ENCODE results near the gene HBB.

GRCh38 chr11:5228124-5228523 is 1.3 kb upstream of the HBB start:
- no peak for TF ChIP-seq POLR2AphosphoS5 (IDR thresholded peaks at IDR 0.05)
- no peak for TF ChIP-seq CTCF (IDR thresholded peaks at IDR 0.05)
- no peak for TF ChIP-seq EP300 (IDR thresholded peaks at IDR 0.05; ENCODE audit: low read depth)
- TF ChIP-seq POLR2A (IDR thresholded peaks at IDR 0.05): no peak

All from transverse colon (tissue), 4 donors.